GM12878 (cell line): ENCODE data around the gene ZDHHC14. TPM values are rescaled to one million over a fixed set of nuclear protein-coding genes. Genes with fewer than 3 reads are reported as not detected.

ENCODE experiments used
- ATAC-seq: fragments of 200-7000 bp; cut with Tn5 transposase; 3 replicates; pipeline ENCODE4 v1.9.1; 2020; ENCODE audit warnings: mild to moderate bottlenecking, moderate library complexity
- BruUV-seq: library from RNA; stranded (reverse); fragments of 400-500 nt; replicated peaks from 2 replicates; lab custom pipeline; 2021; lab: Mats Ljungman, UMichigan
- CTCF ChIA-PET: fragments of 300-600 bp; sonication (Branson Sonifier 250); formaldehyde crosslinking; extraction: SDS; loops from one replicate; lab custom pipeline; 2021; ENCODE audit warnings: inconsistent platforms; lab: Yijun Ruan, JAX
- POLR2A ChIA-PET: fragments of 350-600 bp; formaldehyde crosslinking; extraction: SDS; loops from one replicate; lab custom pipeline; 2021; ENCODE audit warnings: inconsistent platforms; lab: Charles Lee
- RAD21 ChIA-PET: fragments of 300-600 bp; sonication (Branson Sonifier 250); formaldehyde crosslinking; loops from one replicate; lab custom pipeline; 2023; ENCODE audit warnings: antibody characterized with exemption; ENCODE audit not compliant: unreplicated experiment; lab: Charles Lee
- SMC1A ChIA-PET: fragments of 300-600 bp; sonication (Branson Sonifier 250); formaldehyde crosslinking; loops from one replicate; lab custom pipeline; 2023; ENCODE audit not compliant: unreplicated experiment, uncharacterized antibody; lab: Charles Lee
- DNase-seq: peaks from one replicate; pipeline ENCODE4 v3.0.0-alpha.2; 2011; ENCODE audit warnings: low read depth, low spot score
- FAIRE-seq: peaks from 3 replicates; lab custom pipeline; 2011; peaks lifted over from hg19 to GRCh38; lab: Jason Lieb, UNC
- H2AFZ ChIP-seq: 2 replicates; pipeline ENCODE4 v1.6.0; 2011; ENCODE audit warnings: low read depth, low read length, control low read depth; ENCODE audit not compliant: control insufficient read depth
- H3K27ac ChIP-seq: 2 replicates; pipeline ENCODE4 v1.5.1; 2011; ENCODE audit warnings: control low read depth; ENCODE audit not compliant: control insufficient read depth, insufficient read depth
- H3K27me3 ChIP-seq, 2 experiments: replicated peaks in 1 of 2; 2 replicates each; pipeline versions ENCODE4 v1.6.0 to v1.6.1; 2011; ENCODE audit warnings: low read length in 1 of 2; ENCODE audit not compliant: control insufficient read depth in 2 of 2, insufficient read depth in 2 of 2
- H3K36me3 ChIP-seq, 2 experiments: 2 replicates each; pipeline ENCODE4 v1.5.1; 2011; ENCODE audit warnings: low read length in 1 of 2; ENCODE audit not compliant: control insufficient read depth in 2 of 2, insufficient read depth in 2 of 2
- H3K4me1 ChIP-seq: 2 replicates; pipeline ENCODE4 v1.6.1; 2011; ENCODE audit warnings: mild to moderate bottlenecking, low read length, moderate library complexity, mixed read lengths; ENCODE audit not compliant: control insufficient read depth, insufficient read depth
- H3K4me2 ChIP-seq: 2 replicates; pipeline ENCODE4 v1.6.0; 2011; ENCODE audit warnings: control low read depth; ENCODE audit not compliant: control insufficient read depth, insufficient read depth
- H3K4me3 ChIP-seq: fragments of 200-600 bp; sonication (generic); 2 replicates; pipeline ENCODE4 v1.5.1; 2016
- H3K79me2 ChIP-seq: 2 replicates; pipeline ENCODE4 v1.6.0; 2011; ENCODE audit warnings: low read length; ENCODE audit not compliant: control insufficient read depth, insufficient read depth
- H3K9ac ChIP-seq: 2 replicates; pipeline ENCODE4 v1.8.0; 2011; ENCODE audit warnings: low read length, control low read depth, mixed read lengths; ENCODE audit not compliant: control insufficient read depth, insufficient read depth
- H3K9me3 ChIP-seq: replicated peaks from 3 replicates; pipeline ENCODE4 v1.5.1; 2011; ENCODE audit warnings: mild to moderate bottlenecking, low read length; ENCODE audit not compliant: control insufficient read depth, insufficient read depth
- H4K20me1 ChIP-seq: 2 replicates; pipeline ENCODE4 v1.6.0; 2011; ENCODE audit not compliant: control insufficient read depth, insufficient read depth
- CEBPZ ChIP-seq: fragments of 150-350 bp; IDR thresholded peaks from 2 replicates; pipeline ENCODE4 v1.6.1; 2016; ENCODE audit warnings: low read depth, low read length
- EGR1 ChIP-seq, 2 experiments: IDR thresholded peaks; 1 replicate in 1 of 2; 2 replicates in 1 of 2; pipeline ENCODE4 v1.6.1; 2011 to 2012; ENCODE audit warnings: low read depth in 2 of 2, low read length in 2 of 2, borderline replicate concordance in 1 of 2, mild to moderate bottlenecking in 1 of 2, moderate library complexity in 1 of 2
- FOXM1 ChIP-seq: IDR thresholded peaks from 2 replicates; pipeline ENCODE4 v1.6.1; 2012; ENCODE audit warnings: low read depth, mild to moderate bottlenecking, inconsistent platforms, low read length, moderate library complexity
- KDM1A ChIP-seq: fragments of 200-600 bp; sonication (generic); IDR thresholded peaks from 2 replicates; pipeline ENCODE4 v1.6.1; 2016; ENCODE audit warnings: borderline replicate concordance
- KLF5 ChIP-seq: fragments of 450-650 bp; IDR thresholded peaks from 2 replicates; pipeline ENCODE4 v1.6.1; 2014; ENCODE audit warnings: mild to moderate bottlenecking; ENCODE audit not compliant: partially characterized antibody
- MTA3 ChIP-seq: IDR thresholded peaks from 2 replicates; pipeline ENCODE4 v1.6.1; 2012; ENCODE audit warnings: low read length, inconsistent platforms, borderline replicate concordance
- MYC ChIP-seq: IDR thresholded peaks from 2 replicates; pipeline ENCODE4 v1.6.1; 2011; ENCODE audit warnings: mild to moderate bottlenecking, low read length, moderate library complexity, inconsistent platforms; ENCODE audit not compliant: insufficient read depth, insufficient replicate concordance, insufficient read length, severe bottlenecking
- NR2C1 ChIP-seq: fragments of 450-650 bp; IDR thresholded peaks from 2 replicates; pipeline ENCODE4 v1.6.1; 2017; ENCODE audit warnings: antibody characterized with exemption, mild to moderate bottlenecking, moderate library complexity
- POLR2AphosphoS2 ChIP-seq: IDR thresholded peaks from 2 replicates; pipeline ENCODE4 v1.6.1; 2011; ENCODE audit warnings: low read depth, mild to moderate bottlenecking, low read length, improper control_type of control experiment, moderate library complexity
- POLR2AphosphoS5 ChIP-seq: IDR thresholded peaks from 2 replicates; pipeline ENCODE4 v1.6.1; 2011; ENCODE audit warnings: mild to moderate bottlenecking, low read length, inconsistent platforms
- RELA ChIP-seq: fragments of 450-650 bp; IDR thresholded peaks from 2 replicates; pipeline ENCODE4 v1.8.0; 2014; ENCODE audit warnings: borderline replicate concordance; ENCODE audit not compliant: partially characterized antibody
- SMAD1 ChIP-seq: fragments of 450-650 bp; IDR thresholded peaks from 2 replicates; pipeline ENCODE4 v1.6.1; 2018; ENCODE audit warnings: mild to moderate bottlenecking, low read depth; ENCODE audit not compliant: partially characterized antibody
- SMC3 ChIP-seq: IDR thresholded peaks from 2 replicates; pipeline ENCODE4 v1.6.1; 2011; ENCODE audit warnings: low read length, improper control_type of control experiment, borderline replicate concordance
- SUZ12 ChIP-seq: fragments of 200-600 bp; sonication (generic); IDR thresholded peaks from one replicate; pipeline ENCODE4 v1.6.1; 2018; ENCODE audit warnings: antibody characterized with exemption, mild to moderate bottlenecking; ENCODE audit not compliant: unreplicated experiment
- TCF3 ChIP-seq: IDR thresholded peaks from 2 replicates; pipeline ENCODE4 v1.6.1; 2012; ENCODE audit warnings: low read depth, mild to moderate bottlenecking, low read length, borderline replicate concordance; ENCODE audit not compliant: insufficient read depth
- USF2 ChIP-seq: IDR thresholded peaks from 2 replicates; pipeline ENCODE4 v1.6.1; 2011; ENCODE audit warnings: low read depth, low read length, improper control_type of control experiment, borderline replicate concordance
- YY1 ChIP-seq: IDR thresholded peaks from 2 replicates; pipeline ENCODE4 v1.6.1; 2011; ENCODE audit warnings: low read depth, mild to moderate bottlenecking, low read length
- ZZZ3 ChIP-seq: IDR thresholded peaks from 2 replicates; pipeline ENCODE4 v1.6.1; 2011; ENCODE audit warnings: low read depth; ENCODE audit not compliant: control insufficient read depth, insufficient read length
- WGBS: methylation state at CpG from one replicate; pipeline ENCODE4 v1.1.6; 2016; ENCODE audit warnings: low lambda C conversion rate; ENCODE audit not compliant: insufficient replicate concordance, insufficient coverage; ENCODE audit errors: missing lambda C conversion rate; 5-methylcytosine and 5-hydroxymethylcytosine counted together
- in situ Hi-C: fragments of 300-500 bp; cut with MboI; formaldehyde crosslinking; loops from 9 replicates; pipeline ENCODE4 v1.14.3; 2018; ENCODE audit warnings: mixed read lengths
- intact Hi-C: fragments of 100-400 bp; cut with micrococcal nuclease; formaldehyde crosslinking; loops from one replicate; pipeline ENCODE4 v1.14.2; 2022; ENCODE audit not compliant: unreplicated experiment
- polyA plus RNA-seq, 11 experiments: library from polyadenylated mRNA; depleted of rRNA in 4 of 11; unstranded in 6 of 11; stranded (reverse) in 5 of 11; fragments of >200 nt; fragmentation: Nextera tagmentation in 4 of 11; fragmentation: Illumina TruSeq in 1 of 11; extraction: Ambion mirVana in 4 of 11; extraction: Trizol in 1 of 11; gene quantifications; 1 replicate in 1 of 11; 2 replicates in 10 of 11; pipeline versions ENCODE4 v1.2.1 to v1.2.3, GENCODE V29; 2011 to 2016; ENCODE audit warnings: inconsistent platforms in 2 of 11, missing spikeins in 2 of 11, low read depth in 1 of 11
- total RNA-seq, 4 experiments: library from RNA; depleted of rRNA in 3 of 4; stranded (reverse); fragments of >200 nt in 3 of 4; fragmentation: Illumina TruSeq in 1 of 4; extraction: Trizol in 1 of 4; gene quantifications; 2 replicates each; pipeline versions ENCODE4 v1.2.1 to v1.2.3, GENCODE V29; 2013 to 2021
- TF ChIP-seq, protein P1 (sequence below): fragments of 450-650 bp; IDR thresholded peaks from 2 replicates; pipeline ENCODE4 v1.6.1; 2016; ENCODE audit warnings: mild to moderate bottlenecking

ZDHHC14 gene
- total and polyA plus RNA-seq, 10 of the 15 experiments (the other 5 are each of a cell fraction or from before 2014, with no cell fraction given), result 0.15 to 16.0 (median 0.76) TPM; not detected in 1

DNA sequence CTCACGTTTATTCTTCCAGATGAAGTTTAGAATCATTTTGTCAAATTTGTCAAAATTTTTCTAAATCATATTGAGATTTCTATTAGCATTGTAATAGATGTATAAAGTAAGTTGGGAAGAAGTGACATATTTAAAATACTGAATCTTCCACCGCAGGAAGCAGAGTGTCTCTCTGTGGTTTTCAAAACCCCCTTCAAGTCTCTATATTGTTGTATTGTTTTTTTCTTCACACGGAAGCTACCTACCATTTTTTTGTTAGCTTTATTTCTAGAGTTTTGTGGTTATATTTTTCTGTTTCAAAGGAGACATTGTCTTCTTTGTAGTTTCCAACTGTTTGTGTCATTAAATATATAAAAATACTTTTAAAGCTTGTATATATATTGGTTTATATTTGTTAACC is 188.6 kb downstream of the ZDHHC14 start:
- BruUV-seq, result no TSS peak
- 3% methylated on average over 3 of the region's 3 CpGs for WGBS
- ChIA-PET RAD21 (interaction anchor here (0.6 to 5.2 kb wide), 13 partner anchors 10 to 340 kb away, joined by 3 to 121 read pairs (median 7); partner anchors contain the start of gene TMEM242), CTCF (interaction anchor here (0.6 to 4.0 kb wide), 12 partner anchors 8 to 254 kb away, joined by 3 to 42 read pairs (median 12); partner anchors contain the start of gene TMEM242), POLR2A (interaction anchor here (1.0 to 3.3 kb wide), 8 partner anchors 11 to 247 kb away, joined by 3 to 30 read pairs (median 4); partner anchors contain the start of gene TMEM242), SMC1A (interaction anchor here (1.0 to 17.5 kb wide), 18 partner anchors 9 to 246 kb away, joined by 3 to 431 read pairs (median 5); partner anchors contain the start of gene TMEM242)
- in situ Hi-C loops (no loop called here), intact Hi-C loops (no loop called here)
- peaks cover 22% of the 10 kb centered on the region for H3K4me1 ChIP-seq
- no peak overlapping the region for H3K9ac ChIP-seq
- no peaks in the 10 kb centered on the region for H3K36me3 ChIP-seq
- no peaks in the 10 kb centered on the region for H4K20me1 ChIP-seq
- FAIRE-seq, result peak; percentile 41
- no peak for DNase-seq
- peak overlapping the region; percentile 62 for H3K27ac ChIP-seq
- H3K27me3 ChIP-seq, result no peaks in the 10 kb centered on the region
- no peaks in the 10 kb centered on the region for H3K79me2 ChIP-seq
- H3K9me3 ChIP-seq, result peaks cover 2% of the 10 kb centered on the region
- peak; percentile 69 for ATAC-seq
- H2AFZ ChIP-seq, result no peak overlapping the region
- no peak overlapping the region for H3K4me3 ChIP-seq
- H3K4me2 ChIP-seq, result peak overlapping the region; percentile 46
- peak; percentile 74; the same call in 1 of the 2 replicates for TF ChIP-seq FOXM1
- TF ChIP-seq NR2C1, result no peak
- TF ChIP-seq KDM1A, result no peak
- no peak for TF ChIP-seq YY1
- TF ChIP-seq ZZZ3, result no peak
- no peak for TF ChIP-seq POLR2AphosphoS2
- TF ChIP-seq MYC, result no peak
- TF ChIP-seq CEBPZ, result no peak
- no peak for TF ChIP-seq SMC3
- peak; percentile 44 for TF ChIP-seq SMAD1
- TF ChIP-seq TCF3, result no peak
- TF ChIP-seq KLF5, result no peak
- TF ChIP-seq, protein P1, sequence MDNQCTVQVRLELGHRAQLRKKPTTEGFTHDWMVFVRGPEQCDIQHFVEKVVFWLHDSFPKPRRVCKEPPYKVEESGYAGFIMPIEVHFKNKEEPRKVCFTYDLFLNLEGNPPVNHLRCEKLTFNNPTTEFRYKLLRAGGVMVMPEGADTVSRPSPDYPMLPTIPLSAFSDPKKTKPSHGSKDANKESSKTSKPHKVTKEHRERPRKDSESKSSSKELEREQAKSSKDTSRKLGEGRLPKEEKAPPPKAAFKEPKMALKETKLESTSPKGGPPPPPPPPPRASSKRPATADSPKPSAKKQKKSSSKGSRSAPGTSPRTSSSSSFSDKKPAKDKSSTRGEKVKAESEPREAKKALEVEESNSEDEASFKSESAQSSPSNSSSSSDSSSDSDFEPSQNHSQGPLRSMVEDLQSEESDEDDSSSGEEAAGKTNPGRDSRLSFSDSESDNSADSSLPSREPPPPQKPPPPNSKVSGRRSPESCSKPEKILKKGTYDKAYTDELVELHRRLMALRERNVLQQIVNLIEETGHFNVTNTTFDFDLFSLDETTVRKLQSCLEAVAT, result peak; percentile 51; the same call in 1 of the 2 replicates
- TF ChIP-seq EGR1 (IDR thresholded peaks at IDR 0.05; ENCODE audit: borderline replicate concordance in 1 of 2, low read depth in 2 of 2, low read length in 2 of 2), result no peak
- no peak for TF ChIP-seq USF2
- no peak for TF ChIP-seq RELA
- peak; percentile 71; the same call in 1 of the 2 replicates for TF ChIP-seq MTA3
- TF ChIP-seq POLR2AphosphoS5, result no peak
- TF ChIP-seq SUZ12, result no peak
